Colonic mucosa (tissue), 4 donors: ENCODE measurements around the gene GREB1. TPM values are rescaled to one million over a fixed set of nuclear protein-coding genes. Genes with fewer than 3 reads are reported as not detected.

Source experiments
- DNase-seq: peaks from one replicate; pipeline ENCODE4 v3.0.0-alpha.2; 2020
- H3K27ac ChIP-seq: fragments of 200-600 bp; one replicate; pipeline ENCODE4 v1.8.0; 2021
- H3K27me3 ChIP-seq: fragments of 200-600 bp; one replicate; pipeline ENCODE4 v1.8.0; 2021
- H3K36me3 ChIP-seq: fragments of 200-600 bp; one replicate; pipeline ENCODE4 v1.8.0; 2021
- H3K4me1 ChIP-seq: fragments of 200-600 bp; one replicate; pipeline ENCODE4 v1.8.0; 2021; ENCODE audit warnings: mild to moderate bottlenecking
- H3K4me3 ChIP-seq: fragments of 200-600 bp; one replicate; pipeline ENCODE4 v1.8.0; 2021
- H3K9ac ChIP-seq, 2 donors: one replicate each; pipeline ENCODE4 v1.7.0; 2013; ENCODE audit warnings: control low read depth in 2 of 2, low read depth in 2 of 2, low read length in 2 of 2
- H3K9me3 ChIP-seq: fragments of 200-600 bp; one replicate; pipeline ENCODE4 v1.8.0; 2021
- intact Hi-C: fragments of 100-400 bp; cut with DNase I; formaldehyde crosslinking; loops from one replicate; pipeline ENCODE4 v1.14.1; 2022
- total RNA-seq, 2 donors: library from RNA; stranded (reverse); fragmentation: NEBNext Ultra II Directional in 1 of 2; extraction: Animal tissue kit (Norgen Biotek cat#: 25700) in 1 of 2; gene quantifications; one replicate each; pipeline ENCODE4 v1.2.1, GENCODE V29; 2021
- TF ChIP-seq, protein P1 (sequence below): fragments of 200-600 bp; IDR thresholded peaks from one replicate; pipeline ENCODE4 v1.8.0; 2022; ENCODE audit warnings: antibody characterized with exemption, mild to moderate bottlenecking
- donor health status: healthy.
- donor health status: DM: no; HTN: no; CAD: no.
- donor health status: DM: no; HTN: no; CAD: no.

GREB1 gene
- total RNA-seq, 2 donors from 2014 or later: 0.77 to 1.1 TPM

DNA sequence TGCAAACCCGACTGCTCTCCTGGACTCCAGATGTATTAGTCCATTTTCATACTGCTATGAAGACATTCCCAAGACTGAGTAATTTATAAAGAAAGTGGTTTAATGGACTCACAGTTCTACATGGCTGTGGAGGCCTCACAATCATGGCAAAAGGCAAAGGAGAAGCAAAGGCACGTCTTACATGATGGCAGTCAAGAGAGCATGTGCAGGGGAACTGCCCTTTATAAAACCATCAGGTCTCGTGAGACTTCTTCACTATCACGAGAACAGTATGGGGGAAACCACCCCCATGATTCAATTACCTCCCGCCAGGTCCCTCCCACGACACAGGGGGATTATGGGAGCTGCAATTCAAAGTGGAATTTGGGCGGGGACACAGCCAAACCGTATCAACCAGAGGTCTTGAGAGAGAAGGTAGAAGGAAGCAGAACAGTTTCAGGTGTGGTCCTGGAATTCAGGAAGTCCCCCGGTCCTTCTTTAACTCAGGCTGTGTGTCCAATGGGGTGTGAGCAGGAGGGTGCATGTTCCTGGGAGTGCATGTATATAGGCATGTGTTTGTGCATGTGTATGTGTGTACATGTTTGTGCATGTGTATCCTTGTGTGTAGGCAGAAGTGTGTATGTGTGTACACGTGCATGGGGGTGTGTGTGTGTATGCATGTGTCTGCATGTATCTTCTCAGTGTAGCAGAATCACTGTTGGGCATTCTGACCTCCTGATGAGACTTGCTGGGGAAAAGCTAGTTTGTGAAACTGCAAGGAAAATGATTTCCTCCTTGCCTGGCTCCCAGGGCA, 46.2 kb downstream of the GREB1 start:
- no peak overlapping the region for H3K27ac ChIP-seq
- DNase-seq: no peak
- TF ChIP-seq, protein P1, sequence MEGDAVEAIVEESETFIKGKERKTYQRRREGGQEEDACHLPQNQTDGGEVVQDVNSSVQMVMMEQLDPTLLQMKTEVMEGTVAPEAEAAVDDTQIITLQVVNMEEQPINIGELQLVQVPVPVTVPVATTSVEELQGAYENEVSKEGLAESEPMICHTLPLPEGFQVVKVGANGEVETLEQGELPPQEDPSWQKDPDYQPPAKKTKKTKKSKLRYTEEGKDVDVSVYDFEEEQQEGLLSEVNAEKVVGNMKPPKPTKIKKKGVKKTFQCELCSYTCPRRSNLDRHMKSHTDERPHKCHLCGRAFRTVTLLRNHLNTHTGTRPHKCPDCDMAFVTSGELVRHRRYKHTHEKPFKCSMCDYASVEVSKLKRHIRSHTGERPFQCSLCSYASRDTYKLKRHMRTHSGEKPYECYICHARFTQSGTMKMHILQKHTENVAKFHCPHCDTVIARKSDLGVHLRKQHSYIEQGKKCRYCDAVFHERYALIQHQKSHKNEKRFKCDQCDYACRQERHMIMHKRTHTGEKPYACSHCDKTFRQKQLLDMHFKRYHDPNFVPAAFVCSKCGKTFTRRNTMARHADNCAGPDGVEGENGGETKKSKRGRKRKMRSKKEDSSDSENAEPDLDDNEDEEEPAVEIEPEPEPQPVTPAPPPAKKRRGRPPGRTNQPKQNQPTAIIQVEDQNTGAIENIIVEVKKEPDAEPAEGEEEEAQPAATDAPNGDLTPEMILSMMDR: no peak
- H3K36me3 ChIP-seq: no peaks in the 10 kb centered on the region
- intact Hi-C loops: loop anchor here (10.0 kb wide), 1 partner anchor 445 kb away; a partner anchor contains a TSS
- H3K9me3 ChIP-seq: no peaks in the 10 kb centered on the region
- no peak overlapping the region for H3K4me3 ChIP-seq
- no peaks in the 10 kb centered on the region for H3K4me1 ChIP-seq
- H3K27me3 ChIP-seq: no peaks in the 10 kb centered on the region
- H3K9ac ChIP-seq: no peak overlapping the region

DNA sequence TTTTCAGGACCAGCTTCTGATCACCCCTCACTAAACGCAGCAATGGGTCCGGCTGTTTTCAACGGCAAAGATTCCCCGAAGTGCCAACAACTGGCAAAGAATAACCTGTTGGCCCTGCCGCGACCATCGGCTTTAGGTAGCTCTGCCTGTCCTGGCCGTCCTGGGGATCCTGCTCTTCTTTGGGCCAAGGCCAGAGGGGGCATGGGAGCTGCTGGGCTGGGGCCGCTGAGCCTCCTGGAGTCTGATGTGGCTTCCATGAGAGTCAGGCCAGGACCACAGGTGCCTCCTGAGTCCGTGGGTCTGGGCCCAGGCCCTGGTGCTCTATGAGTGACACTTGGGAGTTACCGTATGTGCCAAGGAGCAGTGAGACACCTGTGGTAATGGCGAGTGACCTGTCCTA, 46.9 kb downstream of the GREB1 start:
- H3K9me3 ChIP-seq: no peaks in the 10 kb centered on the region
- H3K4me3 ChIP-seq: no peak overlapping the region
- intact Hi-C loops: loop anchor here (10.0 kb wide), 1 partner anchor 446 kb away; a partner anchor contains a TSS
- H3K9ac ChIP-seq: no peak overlapping the region
- TF ChIP-seq, protein P1: no peak
- no peaks in the 10 kb centered on the region for H3K27me3 ChIP-seq
- no peak overlapping the region for H3K27ac ChIP-seq
- no peak for DNase-seq
- no peaks in the 10 kb centered on the region for H3K36me3 ChIP-seq
- H3K4me1 ChIP-seq: no peaks in the 10 kb centered on the region

DNA sequence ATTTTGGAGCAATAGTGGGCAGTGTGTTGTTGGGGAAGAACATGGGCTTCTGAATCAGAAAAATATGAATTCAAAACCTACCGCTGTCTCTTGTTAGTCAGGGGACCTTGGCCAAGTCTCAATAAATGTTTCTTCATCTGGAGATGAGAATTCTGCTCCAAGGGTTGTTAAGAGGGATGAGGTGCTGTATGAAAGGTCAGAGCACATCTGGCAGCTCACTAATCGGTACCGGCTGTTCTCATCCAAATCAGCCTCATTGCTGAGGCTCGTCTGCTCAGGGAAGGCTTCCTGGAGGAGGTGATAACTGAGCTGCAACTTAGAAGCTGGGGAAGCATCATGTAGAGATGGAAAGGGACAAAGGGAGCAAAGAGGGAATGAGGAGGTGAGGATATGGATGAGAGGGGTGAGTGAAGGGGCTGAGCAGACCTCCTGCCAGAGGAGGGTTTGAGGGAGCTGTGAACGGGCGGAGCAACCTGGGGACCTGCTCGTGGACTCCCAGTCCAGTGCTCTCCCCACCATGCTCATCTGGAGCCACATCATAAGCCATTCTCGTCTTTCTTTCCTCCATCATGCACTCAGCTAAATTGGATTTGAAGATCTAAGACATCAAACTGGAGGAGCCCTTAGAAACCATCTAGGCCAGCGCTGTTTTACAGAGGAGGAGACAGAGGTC, 47.4 kb downstream of the GREB1 start:
- no peak overlapping the region for H3K27ac ChIP-seq

DNA sequence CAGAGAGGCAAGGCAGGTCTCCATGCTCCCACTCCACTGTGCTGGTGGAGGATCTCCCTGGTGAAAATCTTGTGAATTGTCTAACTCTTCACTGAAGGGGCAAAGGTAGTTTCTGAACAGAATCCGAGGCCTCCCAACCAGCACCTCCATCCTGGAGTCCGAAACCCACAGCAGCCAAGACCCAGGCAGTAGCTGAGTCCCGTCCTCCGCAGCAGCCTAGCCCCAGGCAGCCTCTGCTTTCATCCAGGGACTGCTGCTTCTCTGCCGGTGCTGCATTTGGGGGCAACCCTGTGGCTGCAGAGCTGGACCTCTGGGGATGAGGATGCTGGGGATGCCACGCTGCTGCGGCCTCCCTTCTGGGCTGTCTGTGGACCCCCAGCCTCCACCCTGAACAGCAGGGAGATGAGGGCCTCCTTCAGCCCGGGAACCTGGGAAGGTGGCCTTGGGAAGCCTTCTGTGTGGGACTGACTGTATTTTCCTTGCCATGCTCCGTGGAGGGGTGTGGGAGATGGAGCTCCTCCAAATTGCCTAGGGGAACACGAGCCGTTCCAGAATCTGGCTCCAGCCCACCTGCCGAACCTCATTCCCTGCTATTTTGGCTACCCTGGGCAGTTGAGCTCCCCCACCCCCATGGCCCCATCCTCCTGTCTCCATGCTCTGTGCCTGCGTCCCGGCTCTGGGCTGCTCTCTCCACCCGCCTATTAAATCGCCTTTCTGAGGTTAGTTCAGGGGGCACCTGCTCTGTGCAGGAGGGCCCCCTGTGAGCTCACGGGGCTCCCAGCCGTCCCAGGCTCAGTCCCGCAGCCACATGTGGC, 48.2 kb downstream of the GREB1 start:
- no peaks in the 10 kb centered on the region for H3K9me3 ChIP-seq
- no peak for DNase-seq
- no peak overlapping the region for H3K27ac ChIP-seq
- no peak overlapping the region for H3K9ac ChIP-seq
- H3K36me3 ChIP-seq: no peaks in the 10 kb centered on the region
- TF ChIP-seq, protein P1: no peak
- intact Hi-C loops: loop anchor here (10.0 kb wide), 1 partner anchor 447 kb away; a partner anchor contains a TSS
- no peaks in the 10 kb centered on the region for H3K4me1 ChIP-seq
- H3K4me3 ChIP-seq: no peak overlapping the region
- H3K27me3 ChIP-seq: no peaks in the 10 kb centered on the region

More for the DNA sequence above, 47.4 kb downstream of the GREB1 start:
- H3K9ac ChIP-seq: no peak overlapping the region
- H3K4me3 ChIP-seq: no peak overlapping the region
- no peaks in the 10 kb centered on the region for H3K36me3 ChIP-seq
- H3K9me3 ChIP-seq: no peaks in the 10 kb centered on the region
- no peaks in the 10 kb centered on the region for H3K27me3 ChIP-seq
- TF ChIP-seq, protein P1: no peak
- H3K4me1 ChIP-seq: no peaks in the 10 kb centered on the region
- DNase-seq: no peak
- intact Hi-C loops: loop anchor here (10.0 kb wide), 1 partner anchor 446 kb away; a partner anchor contains a TSS

DNA sequence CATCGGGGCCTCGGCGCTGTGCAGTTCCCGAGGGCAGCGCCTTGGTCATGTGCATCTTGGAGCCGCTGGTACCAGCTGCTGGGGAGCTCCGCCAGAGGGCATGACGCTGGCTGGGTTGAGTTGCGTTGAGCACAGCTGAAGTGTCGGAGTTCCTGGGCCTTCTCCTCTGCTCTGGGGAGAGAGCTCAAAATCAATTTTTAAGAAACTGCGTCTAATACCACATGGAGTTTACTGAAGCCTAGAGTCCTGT, 48.7 kb downstream of the GREB1 start:
- no peak overlapping the region for H3K9ac ChIP-seq
- no peak overlapping the region for H3K4me3 ChIP-seq
- H3K9me3 ChIP-seq: no peaks in the 10 kb centered on the region
- no peak for DNase-seq
- H3K4me1 ChIP-seq: no peaks in the 10 kb centered on the region
- no peaks in the 10 kb centered on the region for H3K27me3 ChIP-seq
- no peaks in the 10 kb centered on the region for H3K36me3 ChIP-seq
- intact Hi-C loops: loop anchor here (10.0 kb wide), 1 partner anchor 448 kb away; a partner anchor contains a TSS
- TF ChIP-seq, protein P1: no peak
- H3K27ac ChIP-seq: no peak overlapping the region
